ENCODE results near the gene RPL13A. TPM values are rescaled to one million over a fixed set of nuclear protein-coding genes. Genes with fewer than 3 reads are reported as not detected.

RPL13A gene
- total and polyA plus RNA-seq, 12 donors: 1,171 to 2,740 (median 1,355) TPM

DNA sequence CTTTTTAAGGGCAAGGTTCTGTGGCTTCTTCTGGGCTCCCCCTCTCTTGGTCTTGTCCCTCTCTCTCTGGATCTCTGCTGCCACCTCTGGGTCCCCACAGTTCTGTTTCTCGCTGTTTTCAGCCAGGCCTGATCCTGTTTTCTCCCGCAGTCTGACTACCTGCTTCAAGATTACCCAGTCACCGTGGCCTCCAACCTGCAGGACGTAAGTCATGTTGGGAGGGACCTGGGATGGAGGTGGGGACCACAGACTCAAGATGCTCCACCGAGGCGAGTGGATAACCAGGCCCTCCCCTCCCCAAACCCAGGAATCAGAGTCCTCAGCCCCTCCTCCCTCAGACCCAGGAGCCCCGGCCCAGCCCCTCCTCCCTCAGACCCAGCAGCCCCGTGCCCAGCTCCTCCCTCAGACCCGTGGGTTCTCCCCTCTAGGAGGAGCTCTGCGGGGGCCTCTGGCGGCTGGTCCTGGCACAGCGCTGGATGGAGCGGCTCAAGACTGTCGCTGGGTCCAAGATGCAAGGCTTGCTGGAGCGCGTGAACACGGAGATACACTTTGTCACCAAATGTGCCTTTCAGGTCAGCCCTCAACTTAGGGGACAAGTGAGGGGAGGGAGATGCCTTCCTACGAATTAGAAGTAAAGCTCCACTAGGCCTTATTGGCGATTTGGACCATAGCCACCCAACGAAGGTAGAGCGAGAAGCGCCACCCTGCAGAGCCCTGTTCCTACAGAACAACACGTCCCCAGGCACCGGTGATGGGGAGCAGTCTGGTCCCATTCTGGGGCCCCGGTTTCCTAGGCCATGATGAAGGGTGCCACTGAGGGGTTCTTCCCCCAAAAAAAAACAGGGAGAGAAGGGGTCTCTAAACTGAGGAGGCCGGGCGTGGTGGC, 11.2 kb upstream of the RPL13A start:
- peak overlapping the region in 1 of 10 donors; percentile 70 for H3K4me3 ChIP-seq
- intact Hi-C loops (cut with DNase I): loop anchor here in 1 of 10 donors (2.0 kb wide), 1 partner anchor 67 kb away; no protein-coding TSS in a partner anchor
- H3K4me1 ChIP-seq: peaks cover 0 to 29% (median 13%) of the 10 kb centered on the region in 9 donors
- no peaks in the 10 kb centered on the region for H3K27me3 ChIP-seq
- peaks cover 0 to 14% (median 0%) of the 10 kb centered on the region in 9 donors for H3K36me3 ChIP-seq
- DNase-seq (peak in 1 of 2 donors; percentile 52), ATAC-seq (peak in 1 of 8 donors; percentile 25)
- TF ChIP-seq, protein P1, sequence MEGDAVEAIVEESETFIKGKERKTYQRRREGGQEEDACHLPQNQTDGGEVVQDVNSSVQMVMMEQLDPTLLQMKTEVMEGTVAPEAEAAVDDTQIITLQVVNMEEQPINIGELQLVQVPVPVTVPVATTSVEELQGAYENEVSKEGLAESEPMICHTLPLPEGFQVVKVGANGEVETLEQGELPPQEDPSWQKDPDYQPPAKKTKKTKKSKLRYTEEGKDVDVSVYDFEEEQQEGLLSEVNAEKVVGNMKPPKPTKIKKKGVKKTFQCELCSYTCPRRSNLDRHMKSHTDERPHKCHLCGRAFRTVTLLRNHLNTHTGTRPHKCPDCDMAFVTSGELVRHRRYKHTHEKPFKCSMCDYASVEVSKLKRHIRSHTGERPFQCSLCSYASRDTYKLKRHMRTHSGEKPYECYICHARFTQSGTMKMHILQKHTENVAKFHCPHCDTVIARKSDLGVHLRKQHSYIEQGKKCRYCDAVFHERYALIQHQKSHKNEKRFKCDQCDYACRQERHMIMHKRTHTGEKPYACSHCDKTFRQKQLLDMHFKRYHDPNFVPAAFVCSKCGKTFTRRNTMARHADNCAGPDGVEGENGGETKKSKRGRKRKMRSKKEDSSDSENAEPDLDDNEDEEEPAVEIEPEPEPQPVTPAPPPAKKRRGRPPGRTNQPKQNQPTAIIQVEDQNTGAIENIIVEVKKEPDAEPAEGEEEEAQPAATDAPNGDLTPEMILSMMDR (IDR thresholded peaks at IDR 0.05): peak in 8 of 9 donors; percentile 5 to 46 (median 27)
- 51 to 53% methylated on average over 27 of the region's 27 CpGs for WGBS, 2 donors
- H3K27ac ChIP-seq: peak overlapping the region in 1 of 10 donors; percentile 92
- H3K9me3 ChIP-seq: no peaks in the 10 kb centered on the region

DNA sequence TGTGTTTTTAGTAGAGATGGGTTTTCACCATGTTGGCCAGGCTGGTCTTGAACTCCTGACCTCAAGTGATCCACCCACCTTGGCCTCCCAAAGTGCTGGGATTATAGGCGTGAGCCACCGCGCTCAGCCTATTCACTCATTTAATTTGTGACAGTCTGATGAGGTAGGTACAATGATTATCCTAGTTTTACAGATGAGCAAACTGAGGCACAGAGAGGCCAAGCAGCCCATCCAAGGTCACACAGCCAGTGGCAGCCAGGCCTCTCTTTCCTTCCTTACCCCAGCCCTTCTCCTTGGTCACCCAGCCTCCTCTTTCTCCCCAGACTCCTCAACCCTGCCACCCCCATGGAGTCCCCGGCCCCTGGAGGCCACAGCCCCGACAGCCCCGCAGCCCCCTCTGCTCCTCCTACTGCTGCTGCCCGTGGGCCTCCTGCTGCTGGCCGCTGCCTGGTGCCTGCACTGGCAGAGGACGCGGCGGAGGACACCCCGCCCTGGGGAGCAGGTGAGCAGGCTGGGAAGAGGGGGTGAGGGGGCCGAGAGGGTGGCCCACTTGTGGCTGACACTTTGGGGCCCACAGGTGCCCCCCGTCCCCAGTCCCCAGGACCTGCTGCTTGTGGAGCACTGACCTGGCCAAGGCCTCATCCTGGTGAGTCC, 7.3 kb upstream of the RPL13A start:
- Histone ChIP-seq H3K9me3 (no peaks in the 10 kb centered on the region), H3K36me3 (peaks cover 0 to 46% (median 0%) of the 10 kb centered on the region in 9 donors), H3K4me1 (peaks cover 0 to 10% (median 0%) of the 10 kb centered on the region in 9 donors), H3K27ac (no peak overlapping the region), H3K27me3 (no peaks in the 10 kb centered on the region), H3K4me3 (no peak overlapping the region)
- peak in 1 of 8 donors; percentile 9 for ATAC-seq
- TF ChIP-seq, protein P1 (IDR thresholded peaks at IDR 0.05): no peak
- WGBS, 2 donors: 91 to 94% methylated on average over 14 of the region's 14 CpGs
- no peak for DNase-seq
- intact Hi-C loops (cut with DNase I): no loop called here

DNA sequence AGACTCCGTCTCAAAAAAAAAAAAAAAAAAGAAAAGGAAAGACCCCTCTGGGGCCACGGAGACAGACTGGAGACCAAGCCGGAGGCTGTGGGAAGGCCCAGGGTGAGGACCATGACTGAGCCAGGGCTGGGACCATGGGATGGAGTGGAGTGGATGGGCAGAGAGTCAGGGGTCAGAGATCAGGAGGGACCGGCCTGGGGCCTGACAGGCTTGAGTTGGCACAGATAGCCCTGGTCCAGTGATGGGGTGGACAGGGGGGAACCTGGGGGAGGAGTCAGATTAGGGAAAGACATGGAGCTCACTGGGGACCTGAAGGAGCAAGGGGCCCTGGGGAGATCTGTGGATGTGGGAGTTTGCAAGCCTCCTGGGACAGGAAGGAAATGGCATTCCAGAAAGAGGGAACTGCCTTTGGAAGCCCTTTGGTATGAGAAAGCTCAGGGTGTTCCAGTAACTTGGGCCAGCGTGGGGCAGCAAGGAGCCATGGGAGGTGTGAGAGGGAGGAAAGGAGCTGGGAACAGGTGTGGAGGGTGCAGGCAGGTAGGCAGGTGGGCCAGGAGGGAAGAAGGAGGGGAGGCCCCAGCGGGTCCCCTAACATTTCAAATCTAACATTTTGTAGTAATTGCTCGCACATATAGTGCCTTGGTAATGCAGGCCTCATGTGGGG, 6.3 kb upstream of the RPL13A start:
- H3K27ac ChIP-seq: no peak overlapping the region
- no peaks in the 10 kb centered on the region for H3K27me3 ChIP-seq
- peaks cover 0 to 55% (median 0%) of the 10 kb centered on the region in 9 donors for H3K36me3 ChIP-seq
- TF ChIP-seq, protein P1 (IDR thresholded peaks at IDR 0.05): no peak
- H3K4me3 ChIP-seq: no peak overlapping the region
- no peaks in the 10 kb centered on the region for H3K9me3 ChIP-seq
- no peak for DNase-seq
- WGBS, 2 donors: 88% methylated on average over 6 to 7 of the region's 7 CpGs
- no peak for ATAC-seq
- peaks cover 0 to 10% (median 0%) of the 10 kb centered on the region in 9 donors for H3K4me1 ChIP-seq
- intact Hi-C loops (cut with DNase I): no loop called here

DNA sequence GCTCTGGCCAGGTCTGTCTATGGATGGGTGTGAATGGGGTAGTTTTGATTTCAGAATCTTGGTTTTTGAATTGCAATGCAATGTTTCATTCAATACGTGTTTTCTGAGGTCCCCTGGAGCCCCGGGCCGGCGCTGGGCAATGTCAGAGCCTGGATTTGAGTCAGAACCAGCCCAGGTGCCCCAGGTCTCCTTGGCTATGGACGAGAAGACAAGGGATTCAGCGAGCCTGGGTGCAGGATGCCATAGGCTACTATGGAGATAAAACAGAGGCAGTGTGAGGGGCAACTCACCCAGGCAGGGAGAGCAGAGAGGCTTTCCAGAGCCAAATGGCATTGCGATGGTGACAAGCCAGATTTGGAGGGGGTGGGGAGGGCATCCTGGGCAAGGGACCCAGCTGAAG, 1.2 kb upstream of the RPL13A start:
- Histone ChIP-seq H3K9me3 (no peaks in the 10 kb centered on the region), H3K27me3 (no peaks in the 10 kb centered on the region), H3K27ac (peak overlapping the region in 2 of 10 donors; percentile 79 to 83), H3K4me1 (peaks cover 15 to 37% (median 29%) of the 10 kb centered on the region in 9 donors), H3K36me3 (peaks cover 12 to 71% (median 21%) of the 10 kb centered on the region in 9 donors), H3K4me3 (no peak overlapping the region)
- ATAC-seq: no peak
- intact Hi-C loops (cut with DNase I): no loop called here
- TF ChIP-seq, protein P1 (IDR thresholded peaks at IDR 0.05): no peak
- 86 to 87% methylated on average over 7 of the region's 7 CpGs for WGBS, 2 donors
- DNase-seq: no peak
